Testis (tissue), 2 donors: Measurements from ENCODE around the gene RILPL2.

ENCODE experiments used
- POLR2A ChIP-seq: fragments of 450-650 bp; IDR thresholded peaks from one replicate; pipeline ENCODE4 v1.6.1; 2017; ENCODE audit warnings: antibody characterized with exemption, mild to moderate bottlenecking, moderate library complexity
- TF ChIP-seq, protein P1 (sequence below), 3 experiments: fragments of 450-650 bp in 2 of 3; fragments of 200-600 bp in 1 of 3; sonication (generic) in 1 of 3; IDR thresholded peaks; one replicate each; pipeline ENCODE4 v1.5.1; 2016 to 2019; ENCODE audit warnings: antibody characterized with exemption in 3 of 3, mild to moderate bottlenecking in 2 of 3, moderate library complexity in 1 of 3

DNA sequence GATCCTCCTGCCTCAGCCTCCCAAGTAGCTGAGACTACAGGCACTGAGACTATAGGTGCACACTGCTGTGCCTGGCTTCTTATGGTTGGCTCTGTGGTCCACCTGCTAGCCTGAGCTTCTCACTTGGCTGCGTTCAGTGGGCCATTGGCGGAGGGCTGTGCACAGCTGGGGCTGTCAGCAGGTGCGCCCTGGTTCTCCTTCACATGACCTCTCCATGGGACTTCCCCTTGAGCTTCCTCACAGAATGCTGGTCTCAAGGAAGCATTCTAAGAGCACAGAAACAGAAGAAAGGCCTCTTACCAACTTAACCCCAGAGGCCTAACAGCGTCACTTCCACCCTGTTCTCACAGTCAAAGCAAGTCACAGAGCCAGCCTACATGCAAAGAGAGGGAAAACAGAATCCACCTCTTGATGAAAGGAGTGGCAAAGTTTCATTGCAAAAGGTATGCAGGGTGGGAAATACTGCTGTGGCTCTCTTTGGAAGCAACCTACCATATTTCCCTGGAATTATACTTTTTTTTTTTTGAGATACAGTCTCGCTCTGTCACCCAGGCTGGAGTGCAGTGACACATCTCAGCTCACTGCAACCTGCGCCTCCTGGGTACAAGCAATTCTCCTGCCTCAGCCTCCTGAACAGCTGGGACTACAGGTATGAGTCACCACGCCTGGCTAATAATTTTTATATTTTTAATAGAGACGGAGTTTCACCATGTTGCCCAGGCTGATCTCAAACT is 9.3 kb downstream of the RILPL2 start:
- TF ChIP-seq, protein P1, sequence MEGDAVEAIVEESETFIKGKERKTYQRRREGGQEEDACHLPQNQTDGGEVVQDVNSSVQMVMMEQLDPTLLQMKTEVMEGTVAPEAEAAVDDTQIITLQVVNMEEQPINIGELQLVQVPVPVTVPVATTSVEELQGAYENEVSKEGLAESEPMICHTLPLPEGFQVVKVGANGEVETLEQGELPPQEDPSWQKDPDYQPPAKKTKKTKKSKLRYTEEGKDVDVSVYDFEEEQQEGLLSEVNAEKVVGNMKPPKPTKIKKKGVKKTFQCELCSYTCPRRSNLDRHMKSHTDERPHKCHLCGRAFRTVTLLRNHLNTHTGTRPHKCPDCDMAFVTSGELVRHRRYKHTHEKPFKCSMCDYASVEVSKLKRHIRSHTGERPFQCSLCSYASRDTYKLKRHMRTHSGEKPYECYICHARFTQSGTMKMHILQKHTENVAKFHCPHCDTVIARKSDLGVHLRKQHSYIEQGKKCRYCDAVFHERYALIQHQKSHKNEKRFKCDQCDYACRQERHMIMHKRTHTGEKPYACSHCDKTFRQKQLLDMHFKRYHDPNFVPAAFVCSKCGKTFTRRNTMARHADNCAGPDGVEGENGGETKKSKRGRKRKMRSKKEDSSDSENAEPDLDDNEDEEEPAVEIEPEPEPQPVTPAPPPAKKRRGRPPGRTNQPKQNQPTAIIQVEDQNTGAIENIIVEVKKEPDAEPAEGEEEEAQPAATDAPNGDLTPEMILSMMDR (IDR thresholded peaks at IDR 0.05) = no peak
- no peak for TF ChIP-seq POLR2A
